VCaP (cell line): ENCODE data around the gene POLR3C.
"Not testable (repeated sequence)": the region's sequence is repeated elsewhere in the genome, so short reads cannot be mapped to it uniquely, and the experiment has no call there.

Experiments used
- H3K27ac ChIP-seq: fragments of 450-650 bp; 2 replicates; pipeline ENCODE4 v1.5.1; 2017
- CTCF ChIP-seq: fragments of 450-650 bp; conservative IDR thresholded peaks from 2 replicates; pipeline ENCODE4 v1.5.1; 2017; ENCODE audit warnings: mild to moderate bottlenecking, moderate library complexity

Gene POLR3C

DNA sequence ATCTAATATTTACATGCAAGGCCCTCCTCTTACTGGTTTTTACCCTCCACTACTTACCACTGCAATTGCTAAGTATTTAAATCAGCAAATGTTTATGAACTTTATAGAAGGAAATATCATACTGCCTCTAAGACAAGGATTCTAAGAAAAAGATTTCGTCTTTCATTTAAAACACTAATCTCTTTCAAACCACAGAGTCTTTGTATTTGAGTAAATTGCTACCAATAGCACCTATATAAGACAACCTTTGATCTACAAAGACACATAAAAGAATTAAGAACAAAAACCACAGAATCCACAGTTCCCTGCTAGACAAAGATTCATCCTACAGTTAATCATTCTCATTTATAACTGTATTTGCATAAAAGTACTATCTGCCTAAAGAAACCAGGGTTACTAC lies 37.7 kb upstream of the POLR3C start:
- no peak for TF ChIP-seq CTCF
- no peak overlapping the region for H3K27ac ChIP-seq

DNA sequence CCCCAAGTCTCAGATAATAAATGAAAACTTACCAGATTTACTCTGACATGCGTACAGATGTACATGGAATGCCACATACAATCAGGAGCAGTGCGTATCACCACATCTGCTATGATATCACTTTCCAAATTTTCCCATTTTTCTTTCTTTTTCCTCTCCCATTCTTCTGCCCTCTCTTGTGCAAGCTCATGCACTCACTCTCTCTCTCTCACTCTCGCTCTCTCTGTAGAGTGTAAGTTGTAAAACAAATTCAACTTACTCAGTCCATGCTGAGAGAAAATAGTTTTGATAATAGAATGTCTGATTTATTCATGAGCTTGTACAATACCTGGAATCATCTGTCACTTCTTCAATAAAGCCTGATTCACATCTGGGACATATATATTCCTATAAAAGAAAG lies 35.4 kb upstream of the POLR3C start:
- no peak for TF ChIP-seq CTCF
- no peak overlapping the region for H3K27ac ChIP-seq

DNA sequence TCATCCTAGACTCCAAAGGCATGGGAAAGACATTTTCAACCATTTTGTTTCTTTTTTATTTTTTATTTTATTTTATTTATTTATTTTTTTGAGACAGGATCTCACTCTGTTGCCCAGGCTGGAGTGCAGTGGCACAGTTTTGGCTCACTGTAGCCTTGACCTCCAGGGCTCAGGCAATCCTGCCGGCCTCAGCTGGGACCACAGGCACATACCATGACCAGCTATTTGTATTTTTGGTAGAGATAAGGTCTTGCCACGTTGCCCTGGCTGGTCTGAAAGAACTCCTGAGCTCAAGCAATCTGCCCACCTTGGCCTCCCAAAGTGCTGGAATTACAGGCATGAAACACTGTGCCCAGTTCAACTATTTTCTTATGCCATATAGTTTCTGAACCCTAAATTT lies 32.1 kb upstream of the POLR3C start:
- not testable (repeated sequence) for H3K27ac ChIP-seq

DNA sequence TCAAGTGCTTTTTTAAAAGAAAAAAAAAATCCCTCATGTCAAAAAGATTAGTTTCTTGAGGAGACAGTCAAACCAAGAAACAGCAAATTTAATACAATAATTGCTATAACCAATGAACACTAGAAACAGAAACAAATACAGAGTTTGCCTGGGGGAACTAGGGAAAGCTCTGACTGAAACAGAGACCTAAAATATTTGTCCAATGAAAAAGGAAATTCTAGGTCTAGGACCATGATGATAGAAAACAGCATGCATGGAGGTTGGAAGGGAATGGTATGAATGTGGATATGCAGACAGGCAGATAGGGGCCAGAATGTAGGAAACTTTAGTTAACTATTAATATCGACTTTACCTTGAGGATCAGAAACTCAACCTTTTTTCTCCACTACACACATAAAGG lies 31.5 kb upstream of the POLR3C start:
- no peak overlapping the region for H3K27ac ChIP-seq

DNA sequence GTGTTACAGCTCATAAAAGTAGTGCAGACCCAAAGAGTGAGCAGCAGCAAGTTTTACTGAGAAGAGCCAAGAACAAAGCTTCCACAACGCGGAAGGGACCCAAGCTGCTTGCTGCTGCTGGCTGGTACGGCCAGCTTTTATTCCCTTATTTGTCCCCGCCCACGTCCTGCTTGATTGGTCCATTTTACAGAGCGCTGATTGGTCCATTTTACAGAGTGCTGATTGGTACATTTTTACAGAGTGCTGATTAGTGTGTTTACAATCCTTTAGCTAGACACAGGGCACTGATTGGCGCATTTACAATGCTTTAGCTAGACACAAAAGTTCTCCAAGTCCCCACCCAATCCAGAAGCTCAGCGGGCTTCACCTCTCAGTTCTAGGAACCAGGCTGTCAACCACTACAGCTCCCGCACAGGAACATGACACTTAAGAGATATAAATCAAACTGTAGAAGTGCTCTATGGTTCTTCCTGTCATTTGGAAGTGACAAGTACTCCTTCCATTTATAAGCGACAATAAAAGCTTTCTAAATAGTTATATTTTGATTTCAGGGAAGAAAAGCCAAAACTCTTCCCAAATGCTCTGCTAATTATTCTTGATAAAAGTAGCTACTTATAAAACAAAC lies 28.6 kb upstream of the POLR3C start:
- TF ChIP-seq CTCF: no peak
- H3K27ac ChIP-seq: no peak overlapping the region

More for the DNA sequence above, 31.5 kb upstream of the POLR3C start:
- no peak for TF ChIP-seq CTCF

- no peak for TF ChIP-seq CTCF
- H3K27ac ChIP-seq: no peak overlapping the region
These were observed 27.2 kb upstream of the POLR3C start for GRCh38 chr1:145796753-145797152.

- no peak overlapping the region for H3K27ac ChIP-seq
- no peak for TF ChIP-seq CTCF
These were observed 24.2 kb upstream of the POLR3C start for GRCh38 chr1:145799806-145800205.

DNA sequence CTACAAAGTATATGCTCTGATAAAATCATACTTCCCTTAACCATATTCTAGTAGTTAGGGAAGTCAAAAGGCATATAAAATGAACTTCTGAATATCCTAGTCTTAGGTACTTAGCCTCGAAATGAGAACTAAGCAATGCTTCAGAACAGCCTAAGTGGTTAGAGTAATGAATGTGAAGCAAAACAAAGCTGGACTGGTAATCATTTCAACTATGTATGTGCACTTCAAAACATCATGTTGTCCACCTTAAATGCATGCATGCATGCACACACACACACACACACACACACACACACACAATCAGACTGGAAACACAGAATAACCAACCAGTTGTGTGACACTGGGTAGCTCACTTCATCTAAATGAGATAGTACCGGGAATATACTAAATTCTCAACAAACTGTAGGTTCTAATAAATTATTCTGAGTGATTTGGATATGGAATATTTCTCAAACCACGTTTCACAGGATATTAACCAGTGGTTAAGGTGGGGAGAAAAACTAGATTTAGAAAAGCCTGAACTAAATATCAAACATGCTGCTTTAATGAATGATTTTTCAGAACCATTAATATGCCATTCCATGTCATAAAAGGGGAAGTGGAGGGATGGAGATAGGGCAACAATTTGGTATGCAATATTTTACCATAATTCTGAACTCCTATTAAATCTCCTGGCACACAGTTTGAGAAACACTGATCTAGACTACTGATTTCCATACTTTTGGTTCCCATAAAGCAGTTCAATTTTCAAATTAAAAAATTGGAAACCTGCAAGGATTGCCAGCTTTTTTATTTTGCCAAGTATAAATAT lies 19.6 kb upstream of the POLR3C start:
- peak overlapping the region; percentile 40 for H3K27ac ChIP-seq
- no peak for TF ChIP-seq CTCF
